ENCODE data around the gene WWTR1.

The WWTR1 gene

GRCh38 chr3:149579838-149580542 lies 77.8 kb downstream of the WWTR1 start:
- POLR2A ChIA-PET, result no interaction called here

GRCh38 chr3:149579161-149579560 lies 78.7 kb downstream of the WWTR1 start:
- DNase-seq (ENCODE audit: extremely low spot score), result no peak
- TF ChIP-seq CTCF (IDR thresholded peaks at IDR 0.05; ENCODE audit: control extremely low read depth, extremely low read depth, low read depth, missing control alignments), result no peak

More at GRCh38 chr3:149579838-149580542, 77.8 kb downstream of the WWTR1 start:
- CTCF ChIA-PET, result interaction anchor here (1.2 to 11.7 kb wide), 4 partner anchors 9 to 21 kb away, joined by 5 to 117 read pairs (median 8); no protein-coding TSS in a partner anchor
- DNase-seq (ENCODE audit: extremely low spot score), result no peak
- TF ChIP-seq CTCF (IDR thresholded peaks at IDR 0.05; ENCODE audit: control extremely low read depth, extremely low read depth, low read depth, missing control alignments), result no peak

GRCh38 chr3:149577801-149578200 lies 80.0 kb downstream of the WWTR1 start:
- DNase-seq (ENCODE audit: extremely low spot score), result no peak
- TF ChIP-seq CTCF (IDR thresholded peaks at IDR 0.05; ENCODE audit: control extremely low read depth, extremely low read depth, low read depth, missing control alignments), result no peak
- CTCF ChIA-PET, result interaction anchor here (1.1 to 2.6 kb wide), 2 partner anchors 10 to 139 kb away, joined by 3 to 14 read pairs; no protein-coding TSS in a partner anchor
- POLR2A ChIA-PET, result no interaction called here

More at GRCh38 chr3:149579161-149579560, 78.7 kb downstream of the WWTR1 start:
- POLR2A ChIA-PET, result no interaction called here
- CTCF ChIA-PET, result interaction anchor here (1.1 to 11.7 kb wide), 5 partner anchors 8 to 138 kb away, joined by 3 to 117 read pairs (median 5); no protein-coding TSS in a partner anchor

- ChIA-PET CTCF (interaction anchor here (0.8 to 11.3 kb wide), 9 partner anchors 8 to 233 kb away, joined by 3 to 117 read pairs (median 4); partner anchors contain the start of gene WWTR1), POLR2A (no interaction called here)
- no peak for DNase-seq (ENCODE audit: extremely low spot score)
- TF ChIP-seq CTCF (IDR thresholded peaks at IDR 0.05; ENCODE audit: control extremely low read depth, extremely low read depth, low read depth, missing control alignments), result no peak
These were observed 81.8 kb downstream of the WWTR1 start for GRCh38 chr3:149575961-149576564.

GRCh38 chr3:149575213-149575960 lies 82.4 kb downstream of the WWTR1 start:
- TF ChIP-seq CTCF (IDR thresholded peaks at IDR 0.05; ENCODE audit: control extremely low read depth, extremely low read depth, low read depth, missing control alignments), result no peak
- POLR2A ChIA-PET, result no interaction called here
- CTCF ChIA-PET, result interaction anchor here (0.8 to 11.3 kb wide), 11 partner anchors 8 to 233 kb away, joined by 3 to 117 read pairs (median 4); partner anchors contain the start of gene WWTR1
- DNase-seq (ENCODE audit: extremely low spot score), result no peak

- ChIA-PET CTCF (interaction anchor here (0.7 to 11.3 kb wide), 11 partner anchors 11 to 198 kb away, joined by 3 to 117 read pairs (median 4); no protein-coding TSS in a partner anchor), POLR2A (no interaction called here)
- DNase-seq (ENCODE audit: extremely low spot score), result no peak
- TF ChIP-seq CTCF (IDR thresholded peaks at IDR 0.05; ENCODE audit: control extremely low read depth, extremely low read depth, low read depth, missing control alignments), result no peak
These were observed 84.9 kb downstream of the WWTR1 start for GRCh38 chr3:149572796-149573414.
